ENCODE results near the gene PM20D1. TPM values are rescaled to one million over a fixed set of nuclear protein-coding genes. Genes with fewer than 3 reads are reported as not detected.

The PM20D1 gene
- total RNA-seq, 1 donor from 2014 or later = not detected

Other genes with a start within 250 kb of the PM20D1 start
- 26.4 and 27.0 TPM in 2 replicates for gene ELK4, start 218.1 kb downstream of the PM20D1 start, total RNA-seq
- 20.3 and 64.7 TPM in 2 replicates for gene SLC45A3, start 169.6 kb downstream of the PM20D1 start, total RNA-seq
- 74.2 and 103 TPM in 2 replicates for gene NUCKS1, start 100.0 kb downstream of the PM20D1 start, total RNA-seq
- 14.8 and 20.4 TPM in 2 replicates for gene RAB29, start 74.7 kb downstream of the PM20D1 start, total RNA-seq
- gene SLC41A1, start 36.9 kb downstream of the PM20D1 start, total RNA-seq = 6.8 and 20.0 TPM in 2 replicates
- not detected in 2 replicates for gene SLC26A9, start 93.3 kb upstream of the PM20D1 start, total RNA-seq
- gene RAB7B, start 153.3 kb upstream of the PM20D1 start, total RNA-seq = not detected in 2 replicates
- not detected in 2 replicates for gene CTSE, start 173.8 kb upstream of the PM20D1 start, total RNA-seq
- not detected in 2 replicates for gene RHEX, start 203.0 kb upstream of the PM20D1 start, total RNA-seq

Data from lung microvascular endothelial cell (primary cell).